Stimulated activated CD4-positive, alpha-beta T cell treated with anti-CD3 and anti-CD28 coated beads, TNF-alpha, amount 100 ng/mL, for 24 hours (primary cell): Measurements from ENCODE around the gene DCAF12.
A peak's percentile ranks its signal among the peaks of the same experiment; 100 is the strongest.
"Not testable (repeated sequence)": the region's sequence is repeated elsewhere in the genome, so short reads cannot be mapped to it uniquely, and the experiment has no call there.

Experiments
- DNase-seq, 3 experiments: peaks; one replicate each; pipeline ENCODE4 v3.0.0-alpha.2; 2020; ENCODE audit warnings: low read depth in 3 of 3

The DCAF12 gene

DNA sequence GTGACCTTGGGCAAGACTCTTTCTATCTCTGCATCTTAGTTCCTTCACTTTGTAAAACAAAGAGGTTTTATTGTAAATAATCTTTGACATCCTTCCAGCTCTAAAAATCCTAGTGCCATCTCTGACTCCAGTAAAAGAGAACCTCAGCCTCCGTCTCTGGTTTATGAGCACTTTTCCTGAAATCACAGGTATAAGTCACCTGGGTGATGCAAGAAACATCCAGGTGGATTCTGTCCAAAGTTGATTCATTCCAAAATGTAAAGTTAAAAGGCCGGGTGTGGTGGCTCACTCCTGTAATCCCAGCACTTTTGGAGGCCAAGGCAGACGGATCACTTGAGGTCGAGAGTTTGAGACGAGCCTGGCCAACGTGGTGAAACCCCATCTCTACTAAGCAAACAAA is 56.7 kb downstream of the DCAF12 start:
- no peak for DNase-seq

DNA sequence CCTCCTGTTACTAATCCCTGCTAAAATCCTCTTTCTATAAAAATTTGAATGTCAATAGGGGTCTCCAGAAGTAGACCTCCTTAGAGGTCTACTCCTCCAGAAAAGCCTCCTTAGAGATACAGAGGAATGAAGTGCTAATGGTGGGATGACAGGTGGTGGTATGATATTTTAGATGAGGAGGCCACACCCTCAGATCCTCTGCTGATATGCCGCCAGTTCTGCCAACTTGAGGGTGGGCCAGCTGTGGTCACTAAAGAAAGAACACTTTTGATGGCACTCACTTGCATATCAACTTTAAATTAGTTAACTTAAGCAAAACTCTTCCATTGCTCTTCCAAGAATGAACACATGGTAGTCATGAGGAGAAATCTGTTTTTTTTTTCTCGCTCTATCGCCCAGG is 61.0 kb downstream of the DCAF12 start:
- DNase-seq = no peak

DNA sequence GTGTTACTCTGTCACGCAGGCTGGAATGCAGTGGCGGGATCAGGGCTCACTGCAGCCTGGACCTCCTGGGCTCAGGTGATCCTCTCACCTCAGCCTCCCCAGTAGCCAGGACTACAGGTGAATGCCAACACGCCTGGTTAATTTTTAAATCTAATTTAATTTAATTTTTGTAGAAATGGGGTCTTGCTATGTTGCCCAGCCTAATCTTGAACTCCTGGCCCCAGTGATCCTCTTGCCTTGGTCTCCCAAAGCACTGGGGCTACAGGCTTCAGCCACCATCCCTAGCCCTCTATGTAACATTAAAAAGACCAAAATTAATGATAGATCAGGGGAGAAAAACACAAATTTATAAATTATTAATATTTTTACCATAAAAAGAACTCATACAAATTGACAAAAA is 66.5 kb downstream of the DCAF12 start:
- DNase-seq = no peak

DNA sequence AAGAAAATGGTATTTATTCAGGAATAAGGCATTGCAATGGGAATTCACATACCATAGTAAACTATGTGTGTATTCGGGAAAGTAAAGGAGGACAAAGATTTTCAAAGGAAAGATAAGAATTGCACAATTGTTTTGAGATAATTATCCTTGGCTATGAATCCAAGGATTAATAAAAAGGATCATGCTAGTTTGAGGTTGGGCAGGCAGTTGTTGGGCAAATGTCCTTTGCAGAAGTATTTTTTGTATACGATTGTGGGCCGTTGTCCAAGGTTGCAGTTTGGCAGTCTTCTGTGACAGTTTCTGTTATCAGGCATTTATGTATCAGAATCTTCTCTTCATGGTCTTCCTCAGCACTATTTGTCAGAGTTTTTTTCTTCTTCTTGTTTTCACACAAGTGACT is 67.2 kb downstream of the DCAF12 start:
- no peak for DNase-seq

DNA sequence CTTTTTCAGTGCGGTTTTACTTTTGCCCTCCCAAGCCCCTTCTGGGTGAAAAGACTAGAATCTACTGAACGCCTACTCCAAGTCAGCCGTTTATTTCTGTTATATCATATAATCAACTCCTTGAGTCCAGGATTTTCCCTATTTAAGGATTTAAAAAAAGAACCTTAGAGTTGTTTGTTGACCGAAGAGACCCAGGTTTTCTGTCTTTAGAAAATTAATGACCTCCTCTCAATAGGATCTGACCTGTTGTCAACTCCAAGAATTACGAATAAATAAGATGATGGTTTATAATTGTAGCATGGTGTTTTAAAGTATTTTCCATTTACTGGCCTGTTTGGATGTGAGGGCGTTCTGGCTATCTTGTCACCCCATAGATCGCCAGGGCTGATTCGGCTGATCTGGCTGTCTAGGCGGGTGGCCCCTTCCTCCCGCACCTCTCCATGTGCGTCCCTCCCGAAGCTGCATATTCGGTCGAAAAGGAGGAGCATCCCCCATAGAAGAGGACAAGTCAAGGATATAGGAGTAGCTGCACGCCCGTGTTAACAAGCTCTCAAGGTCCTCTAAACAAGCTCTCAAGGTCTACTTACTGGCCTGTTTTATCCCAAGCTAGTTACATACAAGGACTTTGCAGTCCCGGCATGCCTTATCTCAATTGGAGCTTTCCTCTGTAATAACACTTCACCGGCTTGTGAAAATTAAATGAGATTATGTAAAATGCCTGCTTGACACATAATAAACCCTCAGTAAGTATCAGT is 76.7 kb downstream of the DCAF12 start:
- DNase-seq = no peak

DNA sequence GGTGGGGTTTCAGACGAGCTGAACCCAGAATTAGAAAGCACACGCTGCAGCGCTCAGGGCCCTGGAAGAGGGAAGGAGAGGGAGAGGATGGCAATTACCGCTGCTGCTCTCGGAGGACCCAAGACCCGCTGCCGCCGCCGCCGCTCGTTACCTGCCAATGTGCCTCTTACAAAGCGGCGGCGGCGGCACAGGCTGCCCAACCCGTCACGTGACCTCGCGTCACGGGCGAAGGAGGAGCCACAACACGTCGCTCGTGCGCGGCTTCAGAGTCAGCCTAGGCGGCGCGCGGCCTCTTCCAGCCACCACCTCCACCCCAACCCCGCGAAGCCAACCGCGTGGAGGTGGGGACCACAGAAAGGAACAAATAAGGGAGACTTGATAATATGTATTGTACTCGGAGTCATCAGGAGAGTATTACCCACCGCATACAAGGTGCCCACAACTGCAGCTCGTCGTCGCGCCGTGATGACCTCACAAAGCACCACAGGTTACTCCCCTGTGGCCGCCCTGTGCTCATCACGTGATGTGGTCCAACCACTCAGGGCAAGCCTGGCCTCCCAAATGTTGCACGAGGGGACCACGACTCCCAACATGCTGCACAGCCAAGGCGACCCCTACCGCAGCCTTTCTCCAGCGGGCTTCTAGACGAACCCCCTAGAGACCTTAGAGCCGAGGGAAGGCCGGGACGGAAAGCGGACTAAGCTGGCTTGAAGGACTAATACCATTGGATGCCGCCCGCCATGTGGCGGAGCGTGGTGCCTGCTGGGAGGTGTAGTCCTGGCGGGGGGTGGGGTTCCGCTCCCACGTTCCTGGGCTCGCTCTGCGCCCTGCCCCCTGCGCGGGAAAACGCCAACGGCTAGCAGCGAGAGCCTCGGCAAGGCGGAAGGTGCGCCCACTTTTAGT is 77.5 kb downstream of the DCAF12 start, which contains the start of gene UBAP2:
UBAP2 (minus strand) TSS at position 161 of the 903 bp plus-strand sequence. CDS start 31,739 bp downstream, outside the sequence.
- peak; percentile 91 to 96 (median 96) for DNase-seq

DNA sequence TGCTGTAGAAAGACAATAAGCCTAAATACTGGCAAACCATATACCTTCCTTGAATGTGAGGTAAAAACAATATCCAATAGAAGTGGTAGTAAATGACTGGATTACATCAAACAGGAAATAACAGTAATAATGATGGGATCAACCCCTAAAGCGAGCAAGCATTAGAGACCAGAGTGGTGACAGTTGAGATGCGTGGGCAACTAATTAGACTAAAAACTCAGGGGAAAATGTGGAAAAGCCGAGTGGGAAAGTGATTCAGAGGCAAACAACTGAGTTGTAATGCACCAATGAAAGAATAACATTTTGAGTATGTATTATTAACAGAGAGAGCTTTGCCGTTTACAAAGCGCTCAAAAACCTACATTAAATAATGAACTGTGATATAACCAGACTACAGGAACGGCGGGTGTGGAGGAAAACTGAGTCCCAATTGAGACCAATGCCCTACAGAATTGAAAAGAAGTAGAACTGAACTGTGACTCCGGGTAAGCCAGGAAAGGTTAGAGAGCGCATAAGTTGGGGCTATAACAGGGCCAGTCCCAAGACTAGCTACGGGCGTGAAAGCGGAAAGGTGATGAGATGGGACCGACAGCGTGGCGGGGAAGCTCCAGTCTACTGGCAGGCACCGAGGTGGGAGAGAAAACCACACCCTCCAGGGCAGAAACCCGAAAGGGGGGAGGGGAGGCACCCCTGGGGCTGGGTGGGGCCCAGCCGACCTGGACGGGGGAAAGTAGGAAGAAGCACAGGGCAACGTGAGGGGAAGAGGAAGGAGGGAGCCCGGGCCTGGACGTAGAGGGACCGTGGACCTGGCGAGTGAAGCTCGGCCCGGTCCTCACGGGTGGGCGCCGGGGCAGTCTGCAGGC is 78.4 kb downstream of the DCAF12 start:
- DNase-seq = peak; percentile 28 to 68 (median 34)

DNA sequence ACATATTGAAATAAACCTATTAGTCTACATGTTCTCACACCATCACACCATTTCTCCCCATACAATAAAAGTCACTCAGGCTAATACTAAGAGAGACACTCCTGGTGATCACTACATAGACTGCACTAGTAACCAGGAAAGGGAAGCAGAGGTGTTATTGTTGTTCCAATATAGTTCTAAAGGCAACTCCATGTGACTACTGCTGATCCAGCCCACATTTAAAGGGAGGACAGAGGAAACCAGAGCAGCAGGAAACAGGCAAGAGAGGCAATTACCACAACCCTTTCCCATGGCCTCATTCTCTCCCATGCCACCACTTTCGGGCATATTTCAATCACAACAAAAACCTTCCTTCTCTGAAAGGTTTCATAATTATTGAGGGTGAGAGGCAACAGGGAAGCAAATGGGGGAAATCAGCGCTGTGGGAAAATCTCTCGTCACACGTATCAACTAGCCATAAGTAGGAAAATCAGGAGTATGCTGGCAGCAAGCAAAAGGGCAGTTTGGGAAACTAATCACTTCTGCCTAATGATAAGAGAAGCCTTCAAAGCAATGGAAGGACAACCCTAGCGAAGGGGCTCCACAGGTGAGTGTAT is 79.6 kb downstream of the DCAF12 start:
- no peak for DNase-seq

DNA sequence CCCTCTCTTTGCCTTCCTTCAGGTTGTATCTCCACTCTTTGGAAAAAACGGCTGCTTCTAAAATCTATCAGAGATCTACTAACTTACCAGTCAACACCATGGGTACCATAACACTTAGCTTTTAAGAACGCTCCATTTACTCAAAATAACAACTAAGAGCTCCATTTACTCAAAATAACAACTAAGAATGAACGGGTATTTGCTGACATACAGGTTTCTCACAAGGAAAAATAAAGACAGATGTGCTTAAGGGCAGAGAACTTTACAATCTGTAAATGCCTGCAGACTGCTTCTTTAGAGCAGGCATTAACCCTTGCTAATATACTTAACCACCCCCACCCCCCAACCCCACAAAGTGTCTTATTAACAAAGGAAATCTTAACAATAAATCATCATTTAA is 80.6 kb downstream of the DCAF12 start:
- DNase-seq = no peak

DNA sequence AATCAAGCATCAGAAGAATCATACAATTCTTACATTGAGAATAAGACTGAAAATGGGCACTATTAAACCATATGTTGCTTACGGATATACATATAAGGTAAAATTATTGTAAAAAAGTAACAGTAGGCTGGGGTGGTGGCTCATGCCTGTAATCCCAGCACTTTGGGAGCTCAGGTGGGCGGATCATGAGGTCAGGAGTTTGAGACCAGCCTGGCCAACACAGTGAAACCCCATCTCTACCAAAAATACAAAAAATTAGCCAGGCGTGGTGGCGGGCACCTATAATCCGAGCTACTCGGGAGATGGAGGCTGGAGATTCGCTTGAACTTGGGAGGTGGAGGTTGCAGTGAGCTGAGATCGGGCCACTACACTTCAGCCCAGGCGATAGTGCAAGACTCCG is 84.4 kb downstream of the DCAF12 start:
- not testable (repeated sequence) for DNase-seq

DNA sequence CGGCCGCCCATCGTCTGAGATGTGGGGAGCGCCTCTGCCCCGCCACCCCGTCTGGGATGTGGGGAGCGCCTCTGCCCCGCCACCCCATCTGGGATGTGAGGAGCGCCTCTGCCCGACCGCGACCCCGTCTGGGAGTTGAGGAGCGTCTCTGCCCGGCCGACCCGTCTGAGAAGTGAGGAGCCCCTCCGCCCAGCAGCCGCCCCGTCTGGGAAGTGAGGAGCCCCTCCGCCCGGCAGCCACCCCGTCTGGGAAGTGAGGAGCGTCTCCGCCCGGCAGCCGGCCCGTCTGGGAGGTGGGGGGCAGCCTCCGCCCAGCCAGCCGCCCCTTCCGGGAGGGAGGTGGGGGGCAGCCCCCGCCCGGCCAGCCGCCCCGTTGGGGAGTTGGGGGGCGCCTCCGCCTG is 87.6 kb downstream of the DCAF12 start:
- DNase-seq = not testable (repeated sequence)

DNA sequence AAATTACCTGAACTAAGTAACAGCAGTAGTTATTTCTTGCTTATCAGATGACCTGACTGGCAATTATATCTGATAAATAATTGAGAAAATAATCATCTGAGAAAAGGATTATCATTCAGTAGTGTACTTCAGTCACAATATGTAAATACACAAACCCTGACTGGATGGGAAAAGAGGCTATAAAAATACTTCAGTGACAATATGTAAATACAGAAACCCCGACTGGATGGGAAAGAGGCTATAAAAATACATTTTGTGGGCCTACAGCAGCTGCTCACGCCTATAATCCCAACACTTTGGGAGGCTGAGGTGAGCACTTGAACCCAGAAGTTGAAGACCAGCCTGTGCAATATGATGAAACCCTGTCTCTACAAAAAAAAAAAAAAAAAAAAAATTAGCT is 88.9 kb downstream of the DCAF12 start:
- no peak for DNase-seq

DNA sequence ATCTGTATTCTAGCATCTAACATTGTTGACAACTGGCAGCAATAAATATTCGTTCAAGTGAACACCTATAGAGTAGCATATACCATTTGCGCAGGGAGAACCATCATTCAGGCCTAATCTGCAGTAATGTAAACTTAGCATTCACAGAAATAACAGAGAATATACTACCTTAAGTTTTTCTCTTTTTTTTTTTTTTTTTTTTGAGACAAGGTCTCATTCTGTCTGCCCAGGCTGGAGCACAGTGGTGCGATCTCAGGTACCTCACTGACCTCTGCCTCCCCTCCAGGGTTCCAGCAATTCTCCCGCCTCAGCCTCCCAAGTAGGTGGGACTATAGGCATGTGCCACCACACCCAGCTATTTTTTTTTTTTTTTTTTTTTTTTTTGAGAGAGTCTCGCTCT is 89.9 kb downstream of the DCAF12 start:
- no peak for DNase-seq
